Thoracic aorta (tissue), 2 donors: ENCODE data around the gene IRF3. TPM values are rescaled to one million over a fixed set of nuclear protein-coding genes. Genes with fewer than 3 reads are reported as not detected.

Experiments used
- ATAC-seq: fragments of 150-250 bp; one replicate; pipeline ENCODE4 v1.8.0; 2017; ENCODE audit warnings: low read depth; ENCODE audit not compliant: insufficient number of reproducible peaks, low FRiP score
- DNase-seq: peaks from one replicate; pipeline ENCODE4 v3.0.0-alpha.2; 2020; ENCODE audit warnings: low spot score
- H3K27ac ChIP-seq, 2 donors: fragments of 200-600 bp; sonication (generic); 1 replicate in 1 of 2; 2 replicates in 1 of 2; pipeline ENCODE4 v1.5.1; 2016; ENCODE audit warnings: mild to moderate bottlenecking in 2 of 2, moderate library complexity in 2 of 2
- H3K27me3 ChIP-seq: fragments of 200-600 bp; sonication (generic); replicated peaks from 2 replicates; pipeline ENCODE4 v1.6.0; 2016; ENCODE audit warnings: mild to moderate bottlenecking; ENCODE audit not compliant: insufficient read depth
- H3K36me3 ChIP-seq: fragments of 200-600 bp; sonication (generic); one replicate; pipeline ENCODE4 v1.5.1; 2016
- H3K4me1 ChIP-seq, 2 donors: fragments of 200-600 bp; sonication (generic); 1 replicate in 1 of 2; 2 replicates in 1 of 2; pipeline versions ENCODE4 v1.5.1 to v1.6.0; 2016; ENCODE audit warnings: low read depth in 2 of 2, mild to moderate bottlenecking in 1 of 2; ENCODE audit not compliant: control insufficient read depth in 1 of 2
- H3K4me3 ChIP-seq: fragments of 200-600 bp; sonication (generic); 2 replicates; pipeline ENCODE4 v1.5.1; 2016; ENCODE audit warnings: mild to moderate bottlenecking
- H3K9me3 ChIP-seq: fragments of 200-600 bp; sonication (generic); 2 replicates; pipeline ENCODE4 v1.5.1; 2016
- CTCF ChIP-seq: fragments of 200-600 bp; sonication (generic); IDR thresholded peaks from one replicate; pipeline ENCODE4 v1.5.1; 2019; ENCODE audit warnings: antibody characterized with exemption
- total RNA-seq, 2 donors: library from RNA; depleted of rRNA; stranded (reverse); fragments of >200 nt; gene quantifications; one replicate each; pipeline versions ENCODE4 v1.1.0 to v1.2.3, GENCODE V29; 2016

Gene IRF3
- total RNA-seq, 2 donors from 2014 or later: 33.2 to 52.9 TPM

GRCh38 chr19:49651820-49652550, 13.7 kb downstream of the IRF3 start:
- peaks cover 72% of the 10 kb centered on the region for H3K36me3 ChIP-seq
- no peak for TF ChIP-seq CTCF
- ATAC-seq (no peak), DNase-seq (no peak)
- no peak overlapping the region for H3K27ac ChIP-seq
- H3K9me3 ChIP-seq: no peaks in the 10 kb centered on the region
- no peaks in the 10 kb centered on the region for H3K27me3 ChIP-seq
- H3K4me3 ChIP-seq: no peak overlapping the region
- no peaks in the 10 kb centered on the region for H3K4me1 ChIP-seq

- Histone ChIP-seq H3K36me3 (peaks cover 76% of the 10 kb centered on the region), H3K9me3 (no peaks in the 10 kb centered on the region), H3K4me1 (no peaks in the 10 kb centered on the region), H3K27me3 (no peaks in the 10 kb centered on the region), H3K27ac (no peak overlapping the region), H3K4me3 (no peak overlapping the region)
- DNase-seq: no peak
- TF ChIP-seq CTCF: no peak
- no peak for ATAC-seq
Observed at GRCh38 chr19:49651029-49651819, 14.4 kb downstream of the IRF3 start.

GRCh38 chr19:49646586-49646985, 19.1 kb downstream of the IRF3 start:
- TF ChIP-seq CTCF: no peak
- H3K27me3 ChIP-seq: no peaks in the 10 kb centered on the region
- DNase-seq: no peak
- no peak overlapping the region for H3K27ac ChIP-seq
- H3K9me3 ChIP-seq: no peaks in the 10 kb centered on the region
- H3K4me3 ChIP-seq: no peak overlapping the region
- peaks cover 39% of the 10 kb centered on the region for H3K36me3 ChIP-seq
- no peak for ATAC-seq
- H3K4me1 ChIP-seq: peaks cover 11 to 27% of the 10 kb centered on the region in 2 donors

- no peak overlapping the region for H3K27ac ChIP-seq
- H3K36me3 ChIP-seq: peaks cover 34% of the 10 kb centered on the region
- H3K9me3 ChIP-seq: no peaks in the 10 kb centered on the region
- ATAC-seq: no peak
- no peaks in the 10 kb centered on the region for H3K27me3 ChIP-seq
- peaks cover 11 to 32% of the 10 kb centered on the region in 2 donors for H3K4me1 ChIP-seq
- H3K4me3 ChIP-seq: no peak overlapping the region
- TF ChIP-seq CTCF: no peak
- no peak for DNase-seq
Observed at GRCh38 chr19:49645995-49646394, 19.7 kb downstream of the IRF3 start.

- H3K36me3 ChIP-seq: peaks cover 32% of the 10 kb centered on the region
- no peak for ATAC-seq
- H3K9me3 ChIP-seq: no peaks in the 10 kb centered on the region
- no peak overlapping the region for H3K4me3 ChIP-seq
- DNase-seq: no peak
- TF ChIP-seq CTCF: no peak
- no peak overlapping the region for H3K27ac ChIP-seq
- H3K27me3 ChIP-seq: no peaks in the 10 kb centered on the region
- H3K4me1 ChIP-seq: peaks cover 11 to 32% of the 10 kb centered on the region in 2 donors
Observed at GRCh38 chr19:49645592-49645991, 20.1 kb downstream of the IRF3 start.
